ENCODE measurements around the gene HOXD1.

DNA sequence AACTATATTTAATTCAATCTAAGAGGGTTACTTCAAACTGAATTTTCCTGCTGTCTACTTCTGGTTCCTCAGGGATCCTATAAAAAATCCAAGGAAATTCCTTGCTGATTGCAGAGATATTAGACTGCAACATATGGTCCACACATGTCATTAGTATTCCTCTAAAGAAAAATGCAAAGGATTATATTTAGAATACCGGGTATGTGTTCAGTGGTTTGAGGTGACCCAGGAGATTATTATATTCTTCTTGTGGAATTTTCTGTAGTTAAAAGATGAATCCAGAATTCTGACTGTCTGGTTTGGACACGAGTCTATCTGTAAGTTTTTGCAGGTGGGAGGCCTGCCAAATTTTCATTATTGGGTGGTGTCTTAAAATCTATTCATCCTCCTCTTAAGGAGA is 18.2 kb downstream of the HOXD1 start:
- TF ChIP-seq, protein P1, sequence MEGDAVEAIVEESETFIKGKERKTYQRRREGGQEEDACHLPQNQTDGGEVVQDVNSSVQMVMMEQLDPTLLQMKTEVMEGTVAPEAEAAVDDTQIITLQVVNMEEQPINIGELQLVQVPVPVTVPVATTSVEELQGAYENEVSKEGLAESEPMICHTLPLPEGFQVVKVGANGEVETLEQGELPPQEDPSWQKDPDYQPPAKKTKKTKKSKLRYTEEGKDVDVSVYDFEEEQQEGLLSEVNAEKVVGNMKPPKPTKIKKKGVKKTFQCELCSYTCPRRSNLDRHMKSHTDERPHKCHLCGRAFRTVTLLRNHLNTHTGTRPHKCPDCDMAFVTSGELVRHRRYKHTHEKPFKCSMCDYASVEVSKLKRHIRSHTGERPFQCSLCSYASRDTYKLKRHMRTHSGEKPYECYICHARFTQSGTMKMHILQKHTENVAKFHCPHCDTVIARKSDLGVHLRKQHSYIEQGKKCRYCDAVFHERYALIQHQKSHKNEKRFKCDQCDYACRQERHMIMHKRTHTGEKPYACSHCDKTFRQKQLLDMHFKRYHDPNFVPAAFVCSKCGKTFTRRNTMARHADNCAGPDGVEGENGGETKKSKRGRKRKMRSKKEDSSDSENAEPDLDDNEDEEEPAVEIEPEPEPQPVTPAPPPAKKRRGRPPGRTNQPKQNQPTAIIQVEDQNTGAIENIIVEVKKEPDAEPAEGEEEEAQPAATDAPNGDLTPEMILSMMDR (IDR thresholded peaks at IDR 0.05; ENCODE audit: extremely low read depth in 1 of 2, insufficient read depth in 1 of 2, low read depth in 1 of 2, low read length in 2 of 2): no peak
- no peak for TF ChIP-seq EZH2 (IDR thresholded peaks at IDR 0.05; ENCODE audit: borderline replicate concordance, low read depth, low read length, severe bottlenecking)
- no peak for TF ChIP-seq POLR2AphosphoS5 (IDR thresholded peaks at IDR 0.05; ENCODE audit: insufficient read depth, low read depth, low read length)
- no peak for TF ChIP-seq POLR2A (IDR thresholded peaks at IDR 0.05; ENCODE audit: low read depth, low read length)

All from endothelial cell of umbilical vein (primary cell).